Nephron progenitor cell (in vitro differentiated cells): Measurements from ENCODE around the gene KAT2B.

Experiments used
- DNase-seq: peaks from one replicate; pipeline ENCODE4 v3.0.0; 2021
- H3K27ac Mint-ChIP-seq: 2 replicates; pipeline ENCODE4 v1.8.0; 2021; ENCODE audit warnings: mild to moderate bottlenecking, moderate library complexity, mixed read lengths
- H3K27me3 Mint-ChIP-seq: 2 replicates; pipeline ENCODE4 v1.8.0; 2021; ENCODE audit warnings: mild to moderate bottlenecking, low read depth, mixed read lengths; ENCODE audit not compliant: poor library complexity
- H3K36me3 Mint-ChIP-seq: 2 replicates; pipeline ENCODE4 v1.8.0; 2021; ENCODE audit warnings: low read depth, mixed read lengths
- H3K4me1 Mint-ChIP-seq: 2 replicates; pipeline ENCODE4 v1.8.0; 2021; ENCODE audit warnings: mixed read lengths
- H3K4me3 Mint-ChIP-seq: 2 replicates; pipeline ENCODE4 v1.8.0; 2021; ENCODE audit warnings: mild to moderate bottlenecking, moderate library complexity, mixed read lengths
- H3K9me3 Mint-ChIP-seq: 2 replicates; pipeline ENCODE4 v1.8.0; 2021; ENCODE audit warnings: mild to moderate bottlenecking, moderate library complexity, mixed read lengths
- CTCF ChIP-seq: fragments of 200-600 bp; sonication (generic); IDR thresholded peaks from 2 replicates; pipeline ENCODE4 v1.5.0; 2021; ENCODE audit warnings: antibody characterized with exemption

KAT2B gene

GRCh38 chr3:20110826-20111225, 70.6 kb downstream of the KAT2B start:
- Mint-ChIP-seq H3K27ac (no peak overlapping the region), H3K9me3 (no peaks in the 10 kb centered on the region), H3K4me3 (no peak overlapping the region), H3K27me3 (no peaks in the 10 kb centered on the region), H3K36me3 (no peaks in the 10 kb centered on the region), H3K4me1 (no peaks in the 10 kb centered on the region)
- DNase-seq = no peak
- no peak for TF ChIP-seq CTCF

- H3K27ac Mint-ChIP-seq = no peak overlapping the region
- TF ChIP-seq CTCF = no peak
- H3K4me1 Mint-ChIP-seq = no peaks in the 10 kb centered on the region
- no peaks in the 10 kb centered on the region for H3K36me3 Mint-ChIP-seq
- no peak overlapping the region for H3K4me3 Mint-ChIP-seq
- no peak for DNase-seq
- H3K27me3 Mint-ChIP-seq = no peaks in the 10 kb centered on the region
- H3K9me3 Mint-ChIP-seq = no peaks in the 10 kb centered on the region
These were observed 71.6 kb downstream of the KAT2B start for GRCh38 chr3:20111836-20112235.

- Mint-ChIP-seq H3K4me1 (no peaks in the 10 kb centered on the region), H3K27me3 (no peaks in the 10 kb centered on the region), H3K27ac (no peak overlapping the region), H3K9me3 (no peaks in the 10 kb centered on the region), H3K36me3 (peaks cover 33% of the 10 kb centered on the region), H3K4me3 (no peak overlapping the region)
- TF ChIP-seq CTCF = no peak
- DNase-seq = no peak
These were observed 80.8 kb downstream of the KAT2B start for GRCh38 chr3:20121088-20121487.

- H3K36me3 Mint-ChIP-seq = peaks cover 46% of the 10 kb centered on the region
- no peak for DNase-seq
- no peaks in the 10 kb centered on the region for H3K27me3 Mint-ChIP-seq
- no peak overlapping the region for H3K4me3 Mint-ChIP-seq
- H3K27ac Mint-ChIP-seq = no peak overlapping the region
- no peaks in the 10 kb centered on the region for H3K9me3 Mint-ChIP-seq
- no peaks in the 10 kb centered on the region for H3K4me1 Mint-ChIP-seq
- TF ChIP-seq CTCF = no peak
These were observed 82.9 kb downstream of the KAT2B start for GRCh38 chr3:20123131-20123652.

- H3K27me3 Mint-ChIP-seq = no peaks in the 10 kb centered on the region
- H3K36me3 Mint-ChIP-seq = peaks cover 46% of the 10 kb centered on the region
- peaks cover 6% of the 10 kb centered on the region for H3K4me1 Mint-ChIP-seq
- H3K27ac Mint-ChIP-seq = no peak overlapping the region
- no peak for DNase-seq
- H3K4me3 Mint-ChIP-seq = no peak overlapping the region
- H3K9me3 Mint-ChIP-seq = no peaks in the 10 kb centered on the region
- TF ChIP-seq CTCF = no peak
These were observed 85.0 kb downstream of the KAT2B start for GRCh38 chr3:20125289-20125688.

- H3K36me3 Mint-ChIP-seq = peaks cover 51% of the 10 kb centered on the region
- no peak for DNase-seq
- H3K4me1 Mint-ChIP-seq = peaks cover 8% of the 10 kb centered on the region
- no peak overlapping the region for H3K27ac Mint-ChIP-seq
- no peak for TF ChIP-seq CTCF
- H3K9me3 Mint-ChIP-seq = no peaks in the 10 kb centered on the region
- no peaks in the 10 kb centered on the region for H3K27me3 Mint-ChIP-seq
- H3K4me3 Mint-ChIP-seq = no peak overlapping the region
These were observed 85.7 kb downstream of the KAT2B start for GRCh38 chr3:20125897-20126296.
